SK-N-SH (cell line): ENCODE results near the gene ZNF286A.
"Not testable (repeated sequence)": the region's sequence is repeated elsewhere in the genome, so short reads cannot be mapped to it uniquely, and the experiment has no call there.

ENCODE experiments used
- CHD2 ChIP-seq: fragments of 150-350 bp; IDR thresholded peaks from 2 replicates; pipeline ENCODE4 v1.6.1; 2018; ENCODE audit warnings: low read length; ENCODE audit not compliant: partially characterized antibody
- EP300 ChIP-seq, 2 experiments: IDR thresholded peaks; 2 replicates each; pipeline versions ENCODE4 v1.4.0 to v1.6.1; 2012; ENCODE audit warnings: borderline replicate concordance in 1 of 2, low read depth in 1 of 2, low read length in 1 of 2
- NFIC ChIP-seq: IDR thresholded peaks from 2 replicates; pipeline ENCODE4 v1.4.0; 2012; ENCODE audit warnings: borderline replicate concordance
- NRF1 ChIP-seq: IDR thresholded peaks from 2 replicates; pipeline ENCODE4 v1.6.1; 2012; ENCODE audit warnings: low read depth, mild to moderate bottlenecking, low read length
- POLR2AphosphoS5 ChIP-seq: IDR thresholded peaks from 2 replicates; pipeline ENCODE4 v1.6.1; 2012; ENCODE audit warnings: low read depth, low read length
- RCOR1 ChIP-seq: fragments of 150-350 bp; IDR thresholded peaks from 2 replicates; pipeline ENCODE4 v1.6.1; 2017; ENCODE audit warnings: antibody characterized with exemption, low read length
- RFX5 ChIP-seq: IDR thresholded peaks from 2 replicates; pipeline ENCODE4 v1.6.1; 2012; ENCODE audit warnings: mild to moderate bottlenecking, improper control_type of control experiment, low read length
- SIN3A ChIP-seq: IDR thresholded peaks from 2 replicates; pipeline ENCODE4 v1.6.1; 2012; ENCODE audit warnings: low read depth, mild to moderate bottlenecking, low read length, moderate library complexity, borderline replicate concordance
- TAF1 ChIP-seq: IDR thresholded peaks from 2 replicates; pipeline ENCODE4 v1.6.1; 2012; ENCODE audit warnings: low read depth, mild to moderate bottlenecking, low read length, moderate library complexity, borderline replicate concordance
- TF ChIP-seq, protein P1 (sequence below): fragments of 200-600 bp; sonication (generic); IDR thresholded peaks from 2 replicates; pipeline ENCODE4 v1.6.1; 2017; ENCODE audit warnings: antibody characterized with exemption, mild to moderate bottlenecking, moderate library complexity
- TF ChIP-seq, protein P2 (sequence below): fragments of 150-350 bp; IDR thresholded peaks from 2 replicates; pipeline ENCODE4 v1.6.1; 2017; ENCODE audit warnings: antibody characterized with exemption, low read length, low read depth, borderline replicate concordance

DNA sequence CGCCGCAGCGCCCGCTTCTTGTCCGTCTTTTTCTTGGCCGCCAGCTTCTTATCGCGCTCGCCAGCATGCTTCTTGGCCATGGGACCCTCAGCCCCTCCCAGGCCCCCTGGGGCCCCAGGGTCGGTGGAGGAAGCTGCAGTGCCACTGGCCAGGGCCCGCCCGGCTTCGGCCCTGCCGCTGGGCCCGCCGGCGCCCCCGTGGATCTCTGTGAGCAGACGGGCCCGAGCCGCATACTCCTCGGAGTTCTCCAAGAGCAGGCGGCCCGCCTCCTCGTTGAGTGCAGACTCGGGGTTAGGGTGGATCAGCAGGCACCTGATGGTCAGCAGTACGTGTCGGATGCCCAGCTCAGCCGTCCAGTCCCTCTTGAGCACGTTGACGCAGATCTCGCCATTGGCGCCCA is 4.7 kb downstream of the ZNF286A start:
- TF ChIP-seq POLR2AphosphoS5; NFIC; EP300 (IDR thresholded peaks at IDR 0.05; ENCODE audit: borderline replicate concordance in 1 of 2, low read depth in 1 of 2, low read length in 1 of 2); TAF1; SIN3A; NRF1; CHD2; RCOR1; RFX5: not testable (repeated sequence)
- TF ChIP-seq, protein P1, sequence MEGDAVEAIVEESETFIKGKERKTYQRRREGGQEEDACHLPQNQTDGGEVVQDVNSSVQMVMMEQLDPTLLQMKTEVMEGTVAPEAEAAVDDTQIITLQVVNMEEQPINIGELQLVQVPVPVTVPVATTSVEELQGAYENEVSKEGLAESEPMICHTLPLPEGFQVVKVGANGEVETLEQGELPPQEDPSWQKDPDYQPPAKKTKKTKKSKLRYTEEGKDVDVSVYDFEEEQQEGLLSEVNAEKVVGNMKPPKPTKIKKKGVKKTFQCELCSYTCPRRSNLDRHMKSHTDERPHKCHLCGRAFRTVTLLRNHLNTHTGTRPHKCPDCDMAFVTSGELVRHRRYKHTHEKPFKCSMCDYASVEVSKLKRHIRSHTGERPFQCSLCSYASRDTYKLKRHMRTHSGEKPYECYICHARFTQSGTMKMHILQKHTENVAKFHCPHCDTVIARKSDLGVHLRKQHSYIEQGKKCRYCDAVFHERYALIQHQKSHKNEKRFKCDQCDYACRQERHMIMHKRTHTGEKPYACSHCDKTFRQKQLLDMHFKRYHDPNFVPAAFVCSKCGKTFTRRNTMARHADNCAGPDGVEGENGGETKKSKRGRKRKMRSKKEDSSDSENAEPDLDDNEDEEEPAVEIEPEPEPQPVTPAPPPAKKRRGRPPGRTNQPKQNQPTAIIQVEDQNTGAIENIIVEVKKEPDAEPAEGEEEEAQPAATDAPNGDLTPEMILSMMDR = not testable (repeated sequence)
- TF ChIP-seq, protein P2, sequence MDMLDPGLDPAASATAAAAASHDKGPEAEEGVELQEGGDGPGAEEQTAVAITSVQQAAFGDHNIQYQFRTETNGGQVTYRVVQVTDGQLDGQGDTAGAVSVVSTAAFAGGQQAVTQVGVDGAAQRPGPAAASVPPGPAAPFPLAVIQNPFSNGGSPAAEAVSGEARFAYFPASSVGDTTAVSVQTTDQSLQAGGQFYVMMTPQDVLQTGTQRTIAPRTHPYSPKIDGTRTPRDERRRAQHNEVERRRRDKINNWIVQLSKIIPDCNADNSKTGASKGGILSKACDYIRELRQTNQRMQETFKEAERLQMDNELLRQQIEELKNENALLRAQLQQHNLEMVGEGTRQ = not testable (repeated sequence)
